ENCODE data around the gene IL1RAPL2. TPM values are rescaled to one million over a fixed set of nuclear protein-coding genes. Genes with fewer than 3 reads are reported as not detected.

Gene IL1RAPL2
- total RNA-seq, 1 donor from 2014 or later, result not detected

- Histone ChIP-seq H3K27ac (no peak overlapping the region), H3K27me3 (no peaks in the 10 kb centered on the region), H3K4me1 (no peaks in the 10 kb centered on the region), H3K36me3 (no peaks in the 10 kb centered on the region), H3K4me3 (no peak overlapping the region), H3K9me3 (no peaks in the 10 kb centered on the region)
- TF ChIP-seq CTCF (IDR thresholded peaks at IDR 0.05), result no peak
- DNase-seq (ENCODE audit: low spot score in 2 of 2), result no peak
- intact Hi-C loops (cut with DNase I), result no loop called here
Observed at GRCh38 chrX:105038672-105039328, 472.8 kb downstream of the IL1RAPL2 start.

- Histone ChIP-seq H3K27ac (no peak overlapping the region), H3K4me1 (no peaks in the 10 kb centered on the region), H3K9me3 (peaks cover 0 to 5% of the 10 kb centered on the region in 2 donors), H3K36me3 (no peaks in the 10 kb centered on the region), H3K27me3 (no peaks in the 10 kb centered on the region), H3K4me3 (no peak overlapping the region)
- intact Hi-C loops (cut with DNase I), result no loop called here
- TF ChIP-seq CTCF (IDR thresholded peaks at IDR 0.05), result no peak
- DNase-seq (ENCODE audit: low spot score in 2 of 2), result no peak
Observed at GRCh38 chrX:105050921-105051320, 484.9 kb downstream of the IL1RAPL2 start.

GRCh38 chrX:105051364-105051763, 485.4 kb downstream of the IL1RAPL2 start:
- TF ChIP-seq CTCF (IDR thresholded peaks at IDR 0.05), result no peak
- no peak for DNase-seq (ENCODE audit: low spot score in 2 of 2)
- intact Hi-C loops (cut with DNase I), result no loop called here

GRCh38 chrX:105052926-105053325, 486.9 kb downstream of the IL1RAPL2 start:
- intact Hi-C loops (cut with DNase I), result no loop called here
- H3K27me3 ChIP-seq, result no peaks in the 10 kb centered on the region
- no peak for DNase-seq (ENCODE audit: low spot score in 2 of 2)
- H3K4me3 ChIP-seq, result no peak overlapping the region
- H3K27ac ChIP-seq, result no peak overlapping the region
- H3K9me3 ChIP-seq, result peaks cover 0 to 5% of the 10 kb centered on the region in 2 donors
- H3K36me3 ChIP-seq, result no peaks in the 10 kb centered on the region
- TF ChIP-seq CTCF (IDR thresholded peaks at IDR 0.05), result no peak
- no peaks in the 10 kb centered on the region for H3K4me1 ChIP-seq

More at GRCh38 chrX:105051364-105051763, 485.4 kb downstream of the IL1RAPL2 start:
- H3K27me3 ChIP-seq, result no peaks in the 10 kb centered on the region
- H3K36me3 ChIP-seq, result no peaks in the 10 kb centered on the region
- peaks cover 0 to 5% of the 10 kb centered on the region in 2 donors for H3K9me3 ChIP-seq
- H3K4me1 ChIP-seq, result no peaks in the 10 kb centered on the region
- H3K4me3 ChIP-seq, result no peak overlapping the region
- H3K27ac ChIP-seq, result no peak overlapping the region

- no peak overlapping the region for H3K27ac ChIP-seq
- H3K4me1 ChIP-seq, result no peaks in the 10 kb centered on the region
- H3K27me3 ChIP-seq, result no peaks in the 10 kb centered on the region
- no peak for TF ChIP-seq CTCF (IDR thresholded peaks at IDR 0.05)
- intact Hi-C loops (cut with DNase I), result no loop called here
- no peaks in the 10 kb centered on the region for H3K36me3 ChIP-seq
- no peak for DNase-seq (ENCODE audit: low spot score in 2 of 2)
- H3K4me3 ChIP-seq, result no peak overlapping the region
- no peaks in the 10 kb centered on the region for H3K9me3 ChIP-seq
Observed at GRCh38 chrX:105063743-105064142, 497.7 kb downstream of the IL1RAPL2 start.

- TF ChIP-seq CTCF (IDR thresholded peaks at IDR 0.05), result no peak
- Histone ChIP-seq H3K4me1 (no peaks in the 10 kb centered on the region), H3K27ac (no peak overlapping the region), H3K4me3 (no peak overlapping the region), H3K9me3 (no peaks in the 10 kb centered on the region), H3K36me3 (no peaks in the 10 kb centered on the region), H3K27me3 (no peaks in the 10 kb centered on the region)
- intact Hi-C loops (cut with DNase I), result no loop called here
- DNase-seq (ENCODE audit: low spot score in 2 of 2), result no peak
Observed at GRCh38 chrX:105098201-105098600, 532.2 kb downstream of the IL1RAPL2 start.
